Karpas-422 (cell line): ENCODE data around the gene HTRA2. TPM values are rescaled to one million over a fixed set of nuclear protein-coding genes. Genes with fewer than 3 reads are reported as not detected.

ENCODE experiments used
- DNase-seq: peaks from one replicate; pipeline ENCODE4 v3.0.0-alpha.2; 2015
- H2AFZ ChIP-seq: fragments of 200-600 bp; sonication (generic); 2 replicates; pipeline ENCODE4 v1.6.1; 2014; ENCODE audit warnings: antibody characterized with exemption, low read length, mixed read lengths
- H3K27ac ChIP-seq: fragments of 200-600 bp; sonication (generic); 2 replicates; pipeline ENCODE4 v1.5.1; 2014; ENCODE audit warnings: mild to moderate bottlenecking, low read length, moderate library complexity
- H3K27me3 ChIP-seq: fragments of 200-600 bp; sonication (generic); 2 replicates; pipeline ENCODE4 v1.6.1; 2014; ENCODE audit warnings: low read length, mixed read lengths
- H3K36me3 ChIP-seq: fragments of 200-600 bp; sonication (generic); 2 replicates; pipeline ENCODE4 v1.6.1; 2014; ENCODE audit warnings: low read length, mixed read lengths; ENCODE audit not compliant: insufficient read depth
- H3K4me1 ChIP-seq: fragments of 200-600 bp; sonication (generic); 2 replicates; pipeline ENCODE4 v1.6.1; 2014; ENCODE audit warnings: mild to moderate bottlenecking, low read length, mixed read lengths
- H3K4me2 ChIP-seq: fragments of 200-600 bp; sonication (generic); 2 replicates; pipeline ENCODE4 v1.6.1; 2014; ENCODE audit warnings: low read length, low read depth, mild to moderate bottlenecking; ENCODE audit not compliant: poor library complexity, severe bottlenecking
- H3K4me3 ChIP-seq: fragments of 200-600 bp; sonication (generic); 2 replicates; pipeline ENCODE4 v1.5.1; 2014; ENCODE audit warnings: mild to moderate bottlenecking, antibody characterized with exemption, low read length, mixed read lengths
- H3K79me2 ChIP-seq: fragments of 200-600 bp; sonication (generic); 2 replicates; pipeline ENCODE4 v1.6.1; 2014; ENCODE audit warnings: mild to moderate bottlenecking, low read length, mixed read lengths
- H3K9ac ChIP-seq: fragments of 200-600 bp; sonication (generic); 2 replicates; pipeline ENCODE4 v1.6.0; 2014; ENCODE audit warnings: low read length
- H3K9me2 ChIP-seq: fragments of 200-600 bp; sonication (generic), shearing (Covaris generic); replicated peaks from 2 replicates; pipeline ENCODE4 v1.6.0; 2014; ENCODE audit warnings: mild to moderate bottlenecking, low read length, moderate library complexity; ENCODE audit not compliant: insufficient read depth
- H3K9me3 ChIP-seq: fragments of 300-700, 200-600 bp; sonication (generic); 2 replicates; pipeline ENCODE4 v1.6.1; 2014; ENCODE audit warnings: low read length, mixed read lengths
- H4K20me1 ChIP-seq: fragments of 200-600 bp; sonication (generic); 2 replicates; pipeline ENCODE4 v1.6.1; 2014; ENCODE audit warnings: mild to moderate bottlenecking, antibody characterized with exemption, low read length, low read depth; ENCODE audit not compliant: insufficient read depth
- total RNA-seq: library from RNA; depleted of rRNA; stranded (reverse); fragments of >200 nt; shearing (Covaris generic); gene quantifications from 2 replicates; pipeline ENCODE4 v1.2.3, GENCODE V29; 2014; ENCODE audit warnings: low replicate concordance

The HTRA2 gene
- total RNA-seq, 1 experiment from 2014 or later, result 36.8 TPM

DNA sequence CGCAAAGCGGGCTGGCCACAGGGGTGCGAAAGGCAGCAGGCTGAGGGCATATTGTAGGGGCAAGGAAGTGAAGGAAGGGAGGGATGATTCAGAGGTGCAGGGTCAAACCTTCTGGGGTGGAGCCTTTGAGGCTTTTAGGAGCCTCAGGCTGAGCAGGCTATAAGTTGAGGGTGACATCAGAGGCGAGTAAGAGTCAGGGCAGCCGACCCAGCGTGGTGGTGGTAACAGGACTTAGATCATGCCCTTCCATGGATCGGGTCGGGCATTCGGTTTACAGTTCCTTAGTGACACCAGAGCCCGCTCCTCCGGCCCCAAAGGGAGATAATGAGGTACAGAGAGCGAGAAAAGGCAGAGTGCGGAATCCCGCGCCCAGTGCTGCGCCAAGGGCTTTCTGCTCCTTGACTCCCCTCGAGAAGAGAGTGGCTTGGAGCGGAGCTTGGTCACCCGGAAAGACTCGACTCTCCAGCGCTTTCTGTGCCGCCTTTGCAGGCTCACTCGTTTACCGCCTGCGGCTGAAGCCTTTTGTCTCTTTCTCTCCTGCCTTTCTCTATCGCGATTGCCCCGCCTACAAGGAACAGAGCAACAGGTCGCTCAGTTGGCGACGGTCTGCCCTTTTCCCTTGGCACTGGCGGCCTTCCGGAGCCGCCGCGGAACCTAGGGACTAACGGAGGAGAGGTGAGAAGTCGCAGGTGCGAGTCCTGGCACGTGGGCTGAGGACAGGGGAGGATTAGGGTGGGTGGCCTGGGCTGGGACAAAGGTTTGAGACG, 31.1 kb upstream of the HTRA2 start:
- no peak overlapping the region for H3K27ac ChIP-seq
- H4K20me1 ChIP-seq, result no peaks in the 10 kb centered on the region
- H3K36me3 ChIP-seq, result peaks cover 6% of the 10 kb centered on the region; the same call in 1 of the 2 replicates
- no peak overlapping the region for H3K4me3 ChIP-seq
- no peak overlapping the region for H2AFZ ChIP-seq
- H3K79me2 ChIP-seq, result peaks cover 11% of the 10 kb centered on the region
- no peak overlapping the region for H3K4me2 ChIP-seq
- peaks cover 25% of the 10 kb centered on the region for H3K4me1 ChIP-seq
- H3K9ac ChIP-seq, result no peak overlapping the region
- DNase-seq, result no peak
- no peaks in the 10 kb centered on the region for H3K27me3 ChIP-seq
- H3K9me2 ChIP-seq, result no peaks in the 10 kb centered on the region
- no peaks in the 10 kb centered on the region for H3K9me3 ChIP-seq

DNA sequence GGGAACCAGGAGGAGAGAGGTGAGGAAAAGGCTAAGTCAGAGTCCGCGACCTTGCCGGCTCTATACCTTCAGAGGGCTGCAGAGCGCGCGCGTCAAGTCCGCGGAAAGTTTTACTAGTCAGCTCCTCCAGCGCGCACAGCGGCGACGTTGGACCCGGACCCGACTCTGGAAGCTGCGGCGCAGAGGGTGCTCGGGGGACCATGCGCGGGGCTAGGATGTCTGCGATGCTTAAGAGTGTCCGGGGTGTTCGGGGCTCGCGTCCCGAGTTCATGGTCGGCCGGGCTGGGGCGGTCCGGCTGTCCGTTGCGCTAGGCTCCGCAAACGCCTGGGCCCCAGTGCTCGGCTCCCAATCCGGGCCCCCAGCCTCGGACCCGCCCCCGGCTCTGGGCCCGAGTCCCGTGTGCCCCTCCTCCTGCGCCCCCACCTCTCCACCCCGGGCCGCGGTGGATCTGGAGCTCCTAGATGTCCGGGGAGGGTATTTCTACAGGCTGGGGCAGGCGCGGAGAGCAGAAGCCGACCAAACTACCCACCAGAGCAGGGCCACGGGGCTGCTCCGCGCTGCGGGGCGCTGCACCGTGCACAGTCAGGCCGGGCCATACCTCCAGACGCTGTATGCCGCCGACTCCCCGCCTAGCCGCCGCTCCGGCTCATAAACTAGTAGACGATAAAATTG, 30.3 kb upstream of the HTRA2 start, which contains the start of gene LBX2:
Gene LBX2, minus strand, starts transcription at position 337 of the 673 bp plus-strand sequence. Its CDS starts 66 bp downstream, at position 271.
- H3K9me2 ChIP-seq, result no peaks in the 10 kb centered on the region
- peaks cover 11% of the 10 kb centered on the region for H3K79me2 ChIP-seq
- H3K4me2 ChIP-seq, result no peak within 1 kb of the TSS
- H3K27ac ChIP-seq, result no peak within 1 kb of the TSS
- no peak within 1 kb of the TSS for H3K4me3 ChIP-seq
- no peaks in the 10 kb centered on the region for H3K27me3 ChIP-seq
- no peaks in the 10 kb centered on the region for H3K9me3 ChIP-seq
- H4K20me1 ChIP-seq, result no peaks in the 10 kb centered on the region
- no peak within 1 kb of the TSS for H3K9ac ChIP-seq
- no peaks in the 10 kb centered on the region for H3K36me3 ChIP-seq
- no peak within 1 kb of the TSS for H2AFZ ChIP-seq
- peaks cover 32% of the 10 kb centered on the region for H3K4me1 ChIP-seq
- no peak for DNase-seq

DNA sequence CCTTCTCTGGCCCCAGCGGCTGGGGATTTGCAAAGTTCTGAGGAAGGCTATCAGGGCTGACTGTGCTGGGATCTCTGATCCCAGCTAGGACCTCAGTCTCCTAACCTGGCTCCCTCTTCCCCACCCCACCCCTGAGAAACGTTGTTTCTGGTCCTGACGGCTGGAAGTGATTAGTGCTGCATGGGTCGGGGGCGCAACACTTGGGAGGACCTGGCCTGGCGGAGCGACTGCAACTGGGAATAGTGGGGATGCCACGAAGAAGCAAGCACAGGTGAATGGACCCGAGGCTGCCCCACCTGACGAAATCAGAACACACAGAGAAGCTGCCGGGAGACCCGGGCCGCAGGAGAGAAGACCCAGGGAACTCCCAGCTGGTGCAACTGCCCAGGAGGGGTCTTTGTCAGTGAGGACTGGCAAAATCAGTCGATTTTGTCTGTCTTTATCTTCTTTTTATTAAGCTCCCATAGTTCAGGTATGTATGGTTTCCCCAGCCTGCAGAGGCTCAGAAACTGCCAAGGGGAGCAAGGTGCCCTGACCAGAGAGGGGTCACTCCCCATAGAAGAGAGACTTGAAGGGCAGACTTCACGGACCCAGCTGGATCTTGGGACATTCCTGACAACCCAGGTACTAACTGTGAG, 29.7 kb upstream of the HTRA2 start:
- no peak overlapping the region for H3K9ac ChIP-seq
- H3K4me2 ChIP-seq, result no peak overlapping the region
- H2AFZ ChIP-seq, result no peak overlapping the region
- peaks cover 15% of the 10 kb centered on the region for H3K79me2 ChIP-seq
- no peak overlapping the region for H3K4me3 ChIP-seq
- H3K4me1 ChIP-seq, result peaks cover 38% of the 10 kb centered on the region
- no peaks in the 10 kb centered on the region for H3K9me3 ChIP-seq
- H3K36me3 ChIP-seq, result no peaks in the 10 kb centered on the region
- no peaks in the 10 kb centered on the region for H4K20me1 ChIP-seq
- no peaks in the 10 kb centered on the region for H3K27me3 ChIP-seq
- no peak for DNase-seq
- no peak overlapping the region for H3K27ac ChIP-seq
- no peaks in the 10 kb centered on the region for H3K9me2 ChIP-seq

DNA sequence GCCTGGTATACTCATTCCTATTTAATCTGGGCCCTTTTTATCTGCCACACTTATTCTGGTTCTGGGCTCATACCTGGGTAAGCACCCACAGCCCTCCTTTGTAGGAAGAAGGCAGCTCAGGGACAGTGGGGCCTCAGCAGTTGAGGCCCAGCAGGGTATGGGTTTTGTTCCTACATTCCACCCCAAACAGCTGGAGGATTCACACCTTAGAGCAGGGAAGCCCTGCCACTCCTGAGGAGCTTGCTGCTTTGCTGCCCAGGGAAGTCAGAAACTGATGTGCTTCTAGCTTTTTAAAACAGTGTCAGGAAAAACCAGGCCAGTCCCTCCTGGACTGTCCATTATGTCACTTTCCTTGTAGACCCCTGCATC, 29.2 kb upstream of the HTRA2 start:
- Histone ChIP-seq H3K9me3 (no peaks in the 10 kb centered on the region), H3K79me2 (peaks cover 19% of the 10 kb centered on the region), H3K4me2 (no peak overlapping the region), H3K27me3 (no peaks in the 10 kb centered on the region), H3K4me3 (no peak overlapping the region), H4K20me1 (no peaks in the 10 kb centered on the region), H3K36me3 (0 out of 2 replicates have a peak, but pooled peaks cover 4% of the 10 kb centered on the region), H3K27ac (no peak overlapping the region), H3K4me1 (peaks cover 43% of the 10 kb centered on the region), H2AFZ (no peak overlapping the region), H3K9ac (no peak overlapping the region; the same call in 1 of the 2 replicates), H3K9me2 (no peaks in the 10 kb centered on the region)
- no peak for DNase-seq

DNA sequence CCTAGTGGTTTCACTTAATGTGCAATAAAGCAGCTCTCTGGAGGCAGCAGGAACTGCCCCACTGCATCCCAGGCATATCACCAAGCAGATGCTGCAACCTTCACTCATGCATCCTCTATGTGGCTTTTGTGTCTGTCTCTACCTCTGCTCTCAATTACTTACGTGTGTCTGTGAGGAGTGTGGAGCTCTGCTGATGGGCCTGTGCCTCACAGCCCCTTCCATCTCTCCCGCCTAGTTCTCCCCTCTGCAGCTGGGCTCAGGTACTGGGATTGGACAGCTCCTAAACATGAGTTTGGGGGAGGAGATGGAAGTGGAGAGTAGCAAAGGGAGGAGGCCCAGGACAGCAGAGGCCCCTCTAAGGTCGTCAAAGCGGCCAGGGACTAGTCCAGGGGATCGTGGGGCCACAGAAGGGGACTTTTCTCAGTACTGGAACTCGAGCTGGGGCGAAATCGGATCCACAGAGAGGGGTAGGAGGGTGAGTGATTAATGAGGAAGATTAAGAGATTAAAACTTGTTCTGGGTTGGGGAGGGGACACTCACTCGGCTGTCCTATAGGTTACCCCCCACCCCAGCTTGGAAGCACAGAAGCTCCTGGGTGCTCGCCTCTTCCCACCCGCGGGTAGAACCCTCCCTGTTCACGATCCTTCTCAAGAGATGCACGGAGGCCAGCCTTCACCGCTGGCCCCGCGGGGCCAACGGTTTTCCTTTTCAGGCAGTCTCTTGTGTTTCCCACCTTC, 28.2 kb upstream of the HTRA2 start:
- peaks cover 53% of the 10 kb centered on the region for H3K4me1 ChIP-seq
- no peaks in the 10 kb centered on the region for H3K9me3 ChIP-seq
- DNase-seq, result peak; percentile 51
- H3K79me2 ChIP-seq, result peaks cover 27% of the 10 kb centered on the region
- H3K27me3 ChIP-seq, result no peaks in the 10 kb centered on the region
- H3K9ac ChIP-seq, result peak overlapping the region; percentile 89
- no peak overlapping the region for H2AFZ ChIP-seq
- peak overlapping the region; percentile 89 for H3K4me2 ChIP-seq
- H3K9me2 ChIP-seq, result no peaks in the 10 kb centered on the region
- H3K36me3 ChIP-seq, result peaks cover 9% of the 10 kb centered on the region; the same call in 1 of the 2 replicates
- H3K4me3 ChIP-seq, result peak overlapping the region; percentile 83; the same call in 1 of the 2 replicates
- H3K27ac ChIP-seq, result no peak overlapping the region
- H4K20me1 ChIP-seq, result no peaks in the 10 kb centered on the region

DNA sequence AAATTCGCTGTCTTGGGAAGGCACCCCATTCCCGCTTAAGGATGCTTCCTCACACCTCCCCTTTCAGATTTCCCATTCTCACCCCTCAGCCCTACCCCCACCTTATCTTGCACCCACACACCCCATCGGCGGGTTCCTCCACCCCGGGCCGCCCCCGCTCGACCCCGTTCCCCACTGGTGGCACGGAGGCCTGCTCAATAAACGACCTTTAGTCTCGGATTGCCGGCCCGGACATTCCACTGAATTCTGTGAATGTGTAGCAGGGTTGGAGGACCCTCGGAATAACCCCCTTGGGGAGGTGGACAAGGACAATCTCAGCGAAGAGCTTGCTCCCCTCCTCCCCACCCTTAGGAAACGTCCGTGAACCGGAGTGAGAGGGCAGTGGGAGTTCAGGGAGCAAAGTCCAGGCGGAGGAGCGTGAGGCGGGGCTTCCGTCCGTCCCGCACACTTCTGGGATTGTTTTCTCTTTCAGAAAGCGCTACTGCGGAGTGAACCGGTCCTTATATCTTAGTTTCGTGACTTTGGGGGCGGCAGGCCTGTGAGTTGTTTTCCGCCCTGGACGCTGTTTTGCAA, 27.5 kb upstream of the HTRA2 start:
- peak overlapping the region; percentile 89 for H3K9ac ChIP-seq
- H3K9me2 ChIP-seq, result no peaks in the 10 kb centered on the region
- no peaks in the 10 kb centered on the region for H3K27me3 ChIP-seq
- peak overlapping the region; percentile 61; the same call in 1 of the 2 replicates for H2AFZ ChIP-seq
- H3K36me3 ChIP-seq, result peaks cover 9% of the 10 kb centered on the region; the same call in 1 of the 2 replicates
- no peak for DNase-seq
- peaks cover 33% of the 10 kb centered on the region for H3K79me2 ChIP-seq
- H4K20me1 ChIP-seq, result no peaks in the 10 kb centered on the region
- H3K4me1 ChIP-seq, result peaks cover 56% of the 10 kb centered on the region
- no peaks in the 10 kb centered on the region for H3K9me3 ChIP-seq
- H3K4me2 ChIP-seq, result peak overlapping the region; percentile 89
- peak overlapping the region; percentile 65 for H3K27ac ChIP-seq
- H3K4me3 ChIP-seq, result peak overlapping the region; percentile 83

DNA sequence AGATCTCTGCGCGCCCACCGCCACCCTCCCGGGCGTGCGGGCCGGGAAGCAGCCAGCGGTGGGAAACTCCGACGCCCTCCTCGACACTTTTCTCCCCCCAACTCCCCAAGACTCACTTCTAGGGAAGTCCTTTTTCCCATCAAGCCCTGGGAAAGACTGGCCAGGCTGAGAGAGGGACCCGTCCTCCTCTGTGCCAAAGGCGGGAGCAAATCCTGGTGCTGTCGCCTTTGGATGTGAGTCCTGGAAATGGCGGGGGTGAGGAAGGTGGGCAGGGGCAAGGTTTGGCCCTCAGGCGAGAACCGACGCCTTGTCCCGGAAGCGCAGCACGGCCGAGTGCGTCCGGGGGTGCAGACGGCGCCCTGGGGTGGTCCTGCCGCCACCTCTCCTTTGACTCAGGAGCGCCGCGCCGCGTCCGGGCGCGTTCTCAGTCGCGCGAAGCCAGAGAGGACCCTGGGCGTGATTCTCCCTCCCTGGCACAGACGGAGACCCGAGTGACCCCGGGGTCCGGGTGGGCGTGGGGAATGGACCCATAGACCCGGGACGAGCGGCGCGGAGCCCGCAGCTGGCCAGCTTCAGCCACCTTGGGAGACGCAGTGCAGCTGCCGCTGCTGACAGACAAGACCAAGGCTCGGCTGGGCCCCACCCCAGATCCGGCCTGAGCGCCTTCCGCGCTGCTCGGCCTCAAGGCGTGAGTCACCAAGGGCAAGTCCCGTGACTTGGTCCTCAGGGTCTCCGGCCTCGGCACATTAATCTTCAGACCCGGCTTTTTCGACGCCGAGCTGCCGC, 26.8 kb upstream of the HTRA2 start:
- Histone ChIP-seq H3K79me2 (peaks cover 33% of the 10 kb centered on the region), H4K20me1 (no peaks in the 10 kb centered on the region), H3K27ac (peak overlapping the region; percentile 65), H3K4me1 (peaks cover 58% of the 10 kb centered on the region), H3K36me3 (peaks cover 9% of the 10 kb centered on the region; the same call in 1 of the 2 replicates), H3K27me3 (no peaks in the 10 kb centered on the region), H3K9me2 (no peaks in the 10 kb centered on the region), H3K9ac (peak overlapping the region; percentile 89), H3K4me3 (peak overlapping the region; percentile 83), H3K4me2 (peak overlapping the region; percentile 89), H2AFZ (peak overlapping the region; percentile 61), H3K9me3 (no peaks in the 10 kb centered on the region)
- peak; percentile 90 for DNase-seq
